Endodermal cell (in vitro differentiated cells): ENCODE results near the gene CCNG1. TPM values are rescaled to one million over a fixed set of nuclear protein-coding genes. Genes with fewer than 3 reads are reported as not detected.
A peak's percentile ranks its signal among the peaks of the same experiment; 100 is the strongest.
"Not testable (repeated sequence)": the region's sequence is repeated elsewhere in the genome, so short reads cannot be mapped to it uniquely, and the experiment has no call there.

Experiments used
- DNase-seq: peaks from one replicate; pipeline ENCODE4 v3.0.0-alpha.2; 2017
- H3K27ac ChIP-seq: 2 replicates; pipeline ENCODE4 v1.5.1; 2013; ENCODE audit warnings: mild to moderate bottlenecking, low read depth, low read length, moderate library complexity
- H3K27me3 ChIP-seq: 2 replicates; pipeline ENCODE4 v1.6.1; 2013; ENCODE audit warnings: mild to moderate bottlenecking, low read length, moderate library complexity; ENCODE audit not compliant: insufficient read depth, control insufficient read depth, poor library complexity, severe bottlenecking
- H3K36me3 ChIP-seq: 2 replicates; pipeline ENCODE4 v1.7.0; 2013; ENCODE audit warnings: mild to moderate bottlenecking, low read length, moderate library complexity; ENCODE audit not compliant: control insufficient read depth, insufficient read depth
- H3K4me1 ChIP-seq: one replicate; pipeline ENCODE4 v1.7.0; 2013; ENCODE audit warnings: low read length; ENCODE audit not compliant: control insufficient read depth, insufficient read depth
- H3K4me3 ChIP-seq: 2 replicates; pipeline ENCODE4 v1.5.1; 2013; ENCODE audit warnings: mild to moderate bottlenecking, low read length, moderate library complexity
- H3K9ac ChIP-seq: 2 replicates; pipeline ENCODE4 v1.6.1; 2013; ENCODE audit warnings: mild to moderate bottlenecking, low read length, moderate library complexity; ENCODE audit not compliant: poor library complexity, severe bottlenecking; ENCODE audit errors: extremely low read depth
- H3K9me3 ChIP-seq: 2 replicates; pipeline ENCODE4 v1.6.1; 2013; ENCODE audit warnings: mild to moderate bottlenecking, low read length, moderate library complexity; ENCODE audit not compliant: control insufficient read depth
- H3K27ac Mint-ChIP-seq: 2 replicates; pipeline ENCODE4 v1.8.0; 2020; ENCODE audit warnings: mixed read lengths
- H3K27me3 Mint-ChIP-seq: 2 replicates; pipeline ENCODE4 v1.8.0; 2021; ENCODE audit warnings: mild to moderate bottlenecking, mixed read lengths; ENCODE audit not compliant: insufficient read depth
- H3K36me3 Mint-ChIP-seq: 2 replicates; pipeline ENCODE4 v1.8.0; 2020; ENCODE audit warnings: low read depth, mixed read lengths
- H3K4me1 Mint-ChIP-seq: 2 replicates; pipeline ENCODE4 v1.8.0; 2020; ENCODE audit warnings: mixed read lengths
- H3K4me3 Mint-ChIP-seq: 2 replicates; pipeline ENCODE4 v1.8.0; 2020; ENCODE audit warnings: mild to moderate bottlenecking, moderate library complexity, mixed read lengths
- H3K9me3 Mint-ChIP-seq: 2 replicates; pipeline ENCODE4 v1.8.0; 2020; ENCODE audit warnings: mild to moderate bottlenecking, mixed read lengths
- CTCF ChIP-seq: fragments of 200-600 bp; sonication (generic); conservative IDR thresholded peaks from 2 replicates; pipeline ENCODE4 v1.5.0; 2021; ENCODE audit warnings: antibody characterized with exemption, mild to moderate bottlenecking
- WGBS, 2 experiments: methylation state at CpG; one replicate each; pipeline versions ENCODE4 v1.1.5 to v1.1.7; 2013; ENCODE audit warnings: missing lambda C conversion rate in 2 of 2, mixed read lengths in 1 of 2; ENCODE audit not compliant: insufficient coverage in 1 of 2, insufficient read length in 1 of 2; 5-methylcytosine and 5-hydroxymethylcytosine counted together
- total RNA-seq, 2 donors: library from RNA; stranded (reverse); fragmentation: NEBNext Ultra II Directional in 1 of 2; extraction: Animal tissue kit (Norgen Biotek cat#: 25700) in 1 of 2; gene quantifications; 2 replicates in 1 of 2; 3 replicates in 1 of 2; pipeline ENCODE4 v1.2.1, GENCODE V29; 2021

Gene CCNG1
- total RNA-seq, 2 donors from 2014 or later: 542 to 622 TPM

- no peaks in the 10 kb centered on the region for H3K27me3 Mint-ChIP-seq
- no peak overlapping the region for H3K4me3 Mint-ChIP-seq
- no peaks in the 10 kb centered on the region for H3K27me3 ChIP-seq
- H3K4me1 ChIP-seq: no peaks in the 10 kb centered on the region
- H3K4me3 ChIP-seq: no peak overlapping the region
- TF ChIP-seq CTCF: no peak
- peaks cover 13% of the 10 kb centered on the region for H3K36me3 ChIP-seq
- H3K9me3 Mint-ChIP-seq: peaks cover 11% of the 10 kb centered on the region
- H3K9ac ChIP-seq: no peak overlapping the region
- no peak overlapping the region for H3K27ac ChIP-seq
- no peaks in the 10 kb centered on the region for H3K9me3 ChIP-seq
- H3K4me1 Mint-ChIP-seq: peaks cover 2% of the 10 kb centered on the region
- WGBS, 2 experiments: 83 to 86% methylated on average over 1 of the region's 1 CpG
- peaks cover 44% of the 10 kb centered on the region for H3K36me3 Mint-ChIP-seq
- no peak overlapping the region for H3K27ac Mint-ChIP-seq
- no peak for DNase-seq
Observed at GRCh38 chr5:163424836-163425235, 12.6 kb upstream of the CCNG1 start.

GRCh38 chr5:163426128-163426527 is 11.3 kb upstream of the CCNG1 start:
- H3K9ac ChIP-seq, H3K27ac Mint-ChIP-seq, H3K27ac ChIP-seq, H3K27me3 Mint-ChIP-seq, H3K4me3 ChIP-seq, H3K4me1 ChIP-seq, DNase-seq, H3K4me3 Mint-ChIP-seq, H3K9me3 ChIP-seq, H3K4me1 Mint-ChIP-seq, H3K27me3 ChIP-seq: not testable (repeated sequence)
- H3K36me3 Mint-ChIP-seq: peaks cover 35% of the 10 kb centered on the region
- 85 to 87% methylated on average over 2 to 4 of the region's 4 CpGs for WGBS, 2 experiments
- H3K36me3 ChIP-seq: peaks cover 11% of the 10 kb centered on the region
- peaks cover 11% of the 10 kb centered on the region for H3K9me3 Mint-ChIP-seq

GRCh38 chr5:163432544-163432943 is 4.9 kb upstream of the CCNG1 start:
- TF ChIP-seq CTCF: no peak
- Mint-ChIP-seq H3K9me3 (peaks cover 4% of the 10 kb centered on the region), H3K36me3 (peaks cover 8% of the 10 kb centered on the region), H3K4me3 (peak overlapping the region; percentile 6), H3K4me1 (peaks cover 43% of the 10 kb centered on the region), H3K27me3 (no peaks in the 10 kb centered on the region), H3K27ac (peak overlapping the region; percentile 94)
- WGBS, 2 experiments: 88 to 89% methylated on average over 1 of the region's 1 CpG
- Histone ChIP-seq H3K4me3 (peak overlapping the region; percentile 42), H3K4me1 (peaks cover 19% of the 10 kb centered on the region), H3K9me3 (no peaks in the 10 kb centered on the region), H3K36me3 (no peaks in the 10 kb centered on the region), H3K9ac (peak overlapping the region; percentile 44), H3K27ac (no peak overlapping the region), H3K27me3 (no peaks in the 10 kb centered on the region)
- no peak for DNase-seq

GRCh38 chr5:163433271-163433670 is 4.1 kb upstream of the CCNG1 start:
- Mint-ChIP-seq H3K4me1 (peaks cover 43% of the 10 kb centered on the region), H3K36me3 (peaks cover 5% of the 10 kb centered on the region), H3K27me3 (no peaks in the 10 kb centered on the region), H3K4me3 (peak overlapping the region; percentile 6), H3K27ac (peak overlapping the region; percentile 94), H3K9me3 (no peaks in the 10 kb centered on the region)
- 37 to 45% methylated on average over 3 to 5 of the region's 5 CpGs for WGBS, 2 experiments
- Histone ChIP-seq H3K36me3 (peaks cover 2% of the 10 kb centered on the region), H3K9me3 (no peaks in the 10 kb centered on the region), H3K27ac (no peak overlapping the region), H3K4me3 (peak overlapping the region; percentile 48), H3K9ac (peak overlapping the region; percentile 48), H3K4me1 (peaks cover 19% of the 10 kb centered on the region), H3K27me3 (no peaks in the 10 kb centered on the region)
- DNase-seq: peak; percentile 79
- TF ChIP-seq CTCF: no peak
